GM12878 (cell line): ENCODE measurements around the gene HTR3C. TPM values are rescaled to one million over a fixed set of nuclear protein-coding genes. Genes with fewer than 3 reads are reported as not detected.

Experiments
- ATAC-seq: fragments of 200-7000 bp; cut with Tn5 transposase; 3 replicates; pipeline ENCODE4 v1.9.1; 2020; ENCODE audit warnings: mild to moderate bottlenecking, moderate library complexity
- BruUV-seq: library from RNA; stranded (reverse); fragments of 400-500 nt; replicated peaks from 2 replicates; lab custom pipeline; 2021; lab: Mats Ljungman, UMichigan
- CTCF ChIA-PET: fragments of 300-600 bp; sonication (Branson Sonifier 250); formaldehyde crosslinking; extraction: SDS; loops from one replicate; lab custom pipeline; 2021; ENCODE audit warnings: inconsistent platforms; lab: Yijun Ruan, JAX
- POLR2A ChIA-PET: fragments of 350-600 bp; formaldehyde crosslinking; extraction: SDS; loops from one replicate; lab custom pipeline; 2021; ENCODE audit warnings: inconsistent platforms; lab: Charles Lee
- RAD21 ChIA-PET: fragments of 300-600 bp; sonication (Branson Sonifier 250); formaldehyde crosslinking; loops from one replicate; lab custom pipeline; 2023; ENCODE audit warnings: antibody characterized with exemption; ENCODE audit not compliant: unreplicated experiment; lab: Charles Lee
- SMC1A ChIA-PET: fragments of 300-600 bp; sonication (Branson Sonifier 250); formaldehyde crosslinking; loops from one replicate; lab custom pipeline; 2023; ENCODE audit not compliant: unreplicated experiment, uncharacterized antibody; lab: Charles Lee
- DNase-seq: peaks from one replicate; pipeline ENCODE4 v3.0.0-alpha.2; 2011; ENCODE audit warnings: low read depth, low spot score
- FAIRE-seq: peaks from 3 replicates; lab custom pipeline; 2011; peaks lifted over from hg19 to GRCh38; lab: Jason Lieb, UNC
- H2AFZ ChIP-seq: 2 replicates; pipeline ENCODE4 v1.6.0; 2011; ENCODE audit warnings: low read depth, low read length, control low read depth; ENCODE audit not compliant: control insufficient read depth
- H3K27ac ChIP-seq: 2 replicates; pipeline ENCODE4 v1.5.1; 2011; ENCODE audit warnings: control low read depth; ENCODE audit not compliant: control insufficient read depth, insufficient read depth
- H3K27me3 ChIP-seq, 2 experiments: replicated peaks in 1 of 2; 2 replicates each; pipeline versions ENCODE4 v1.6.0 to v1.6.1; 2011; ENCODE audit warnings: low read length in 1 of 2; ENCODE audit not compliant: control insufficient read depth in 2 of 2, insufficient read depth in 2 of 2
- H3K36me3 ChIP-seq, 2 experiments: 2 replicates each; pipeline ENCODE4 v1.5.1; 2011; ENCODE audit warnings: low read length in 1 of 2; ENCODE audit not compliant: control insufficient read depth in 2 of 2, insufficient read depth in 2 of 2
- H3K4me1 ChIP-seq: 2 replicates; pipeline ENCODE4 v1.6.1; 2011; ENCODE audit warnings: mild to moderate bottlenecking, low read length, moderate library complexity, mixed read lengths; ENCODE audit not compliant: control insufficient read depth, insufficient read depth
- H3K4me2 ChIP-seq: 2 replicates; pipeline ENCODE4 v1.6.0; 2011; ENCODE audit warnings: control low read depth; ENCODE audit not compliant: control insufficient read depth, insufficient read depth
- H3K4me3 ChIP-seq: fragments of 200-600 bp; sonication (generic); 2 replicates; pipeline ENCODE4 v1.5.1; 2016
- H3K79me2 ChIP-seq: 2 replicates; pipeline ENCODE4 v1.6.0; 2011; ENCODE audit warnings: low read length; ENCODE audit not compliant: control insufficient read depth, insufficient read depth
- H3K9ac ChIP-seq: 2 replicates; pipeline ENCODE4 v1.8.0; 2011; ENCODE audit warnings: low read length, control low read depth, mixed read lengths; ENCODE audit not compliant: control insufficient read depth, insufficient read depth
- H3K9me3 ChIP-seq: replicated peaks from 3 replicates; pipeline ENCODE4 v1.5.1; 2011; ENCODE audit warnings: mild to moderate bottlenecking, low read length; ENCODE audit not compliant: control insufficient read depth, insufficient read depth
- H4K20me1 ChIP-seq: 2 replicates; pipeline ENCODE4 v1.6.0; 2011; ENCODE audit not compliant: control insufficient read depth, insufficient read depth
- ATF7 ChIP-seq: fragments of 450-650 bp; IDR thresholded peaks from 2 replicates; pipeline ENCODE4 v1.6.1; 2016; ENCODE audit warnings: low read depth, mild to moderate bottlenecking
- CREB1 ChIP-seq: IDR thresholded peaks from 2 replicates; pipeline ENCODE4 v1.6.1; 2012; ENCODE audit warnings: low read depth, mild to moderate bottlenecking, inconsistent platforms
- CREM ChIP-seq: IDR thresholded peaks from 2 replicates; pipeline ENCODE4 v1.6.1; 2014; ENCODE audit warnings: antibody characterized with exemption, low read depth
- EP300 ChIP-seq, 2 experiments: fragments of 150-350 bp in 1 of 2; IDR thresholded peaks; 2 replicates each; pipeline ENCODE4 v1.6.1; 2011 to 2012; ENCODE audit warnings: low read depth in 2 of 2, low read length in 2 of 2, borderline replicate concordance in 1 of 2, improper control_type of control experiment in 1 of 2, inconsistent platforms in 1 of 2; ENCODE audit not compliant: control insufficient read depth in 1 of 2
- KDM1A ChIP-seq: fragments of 200-600 bp; sonication (generic); IDR thresholded peaks from 2 replicates; pipeline ENCODE4 v1.6.1; 2016; ENCODE audit warnings: borderline replicate concordance
- NFYB ChIP-seq: IDR thresholded peaks from 2 replicates; pipeline ENCODE4 v1.6.1; 2011; ENCODE audit warnings: low read depth, mild to moderate bottlenecking, low read length, improper control_type of control experiment, moderate library complexity; ENCODE audit not compliant: insufficient read depth
- PAX8 ChIP-seq: fragments of 450-650 bp; IDR thresholded peaks from 2 replicates; pipeline ENCODE4 v1.6.1; 2017; ENCODE audit warnings: mild to moderate bottlenecking, moderate library complexity
- PML ChIP-seq: IDR thresholded peaks from 2 replicates; pipeline ENCODE4 v1.6.1; 2012; ENCODE audit warnings: low read length, inconsistent platforms
- POLR2AphosphoS5 ChIP-seq: IDR thresholded peaks from 2 replicates; pipeline ENCODE4 v1.6.1; 2011; ENCODE audit warnings: mild to moderate bottlenecking, low read length, inconsistent platforms
- SIN3A ChIP-seq: IDR thresholded peaks from 2 replicates; pipeline ENCODE4 v1.6.1; 2012; ENCODE audit warnings: low read depth, low read length, improper control_type of control experiment
- SREBF2 ChIP-seq: IDR thresholded peaks from 2 replicates; pipeline ENCODE4 v1.6.1; 2012; ENCODE audit warnings: mild to moderate bottlenecking, low read length
- TARDBP ChIP-seq: IDR thresholded peaks from 2 replicates; pipeline ENCODE4 v1.6.1; 2016; ENCODE audit warnings: borderline replicate concordance
- TCF3 ChIP-seq: IDR thresholded peaks from 2 replicates; pipeline ENCODE4 v1.6.1; 2012; ENCODE audit warnings: low read depth, mild to moderate bottlenecking, low read length, borderline replicate concordance; ENCODE audit not compliant: insufficient read depth
- WRNIP1 ChIP-seq: IDR thresholded peaks from 2 replicates; pipeline ENCODE4 v1.6.1; 2011; ENCODE audit warnings: low read depth, low read length, improper control_type of control experiment, borderline replicate concordance
- WGBS: methylation state at CpG from one replicate; pipeline ENCODE4 v1.1.6; 2016; ENCODE audit warnings: low lambda C conversion rate; ENCODE audit not compliant: insufficient replicate concordance, insufficient coverage; ENCODE audit errors: missing lambda C conversion rate; 5-methylcytosine and 5-hydroxymethylcytosine counted together
- in situ Hi-C: fragments of 300-500 bp; cut with MboI; formaldehyde crosslinking; loops from 9 replicates; pipeline ENCODE4 v1.14.3; 2018; ENCODE audit warnings: mixed read lengths
- intact Hi-C: fragments of 100-400 bp; cut with micrococcal nuclease; formaldehyde crosslinking; loops from one replicate; pipeline ENCODE4 v1.14.2; 2022; ENCODE audit not compliant: unreplicated experiment
- polyA plus RNA-seq, 11 experiments: library from polyadenylated mRNA; depleted of rRNA in 4 of 11; unstranded in 6 of 11; stranded (reverse) in 5 of 11; fragments of >200 nt; fragmentation: Nextera tagmentation in 4 of 11; fragmentation: Illumina TruSeq in 1 of 11; extraction: Ambion mirVana in 4 of 11; extraction: Trizol in 1 of 11; gene quantifications; 1 replicate in 1 of 11; 2 replicates in 10 of 11; pipeline versions ENCODE4 v1.2.1 to v1.2.3, GENCODE V29; 2011 to 2016; ENCODE audit warnings: inconsistent platforms in 2 of 11, missing spikeins in 2 of 11, low read depth in 1 of 11
- total RNA-seq, 4 experiments: library from RNA; depleted of rRNA in 3 of 4; stranded (reverse); fragments of >200 nt in 3 of 4; fragmentation: Illumina TruSeq in 1 of 4; extraction: Trizol in 1 of 4; gene quantifications; 2 replicates each; pipeline versions ENCODE4 v1.2.1 to v1.2.3, GENCODE V29; 2013 to 2021
- TF ChIP-seq, protein P1 (sequence below): fragments of 450-650 bp; IDR thresholded peaks from 2 replicates; pipeline ENCODE4 v1.6.1; 2017; ENCODE audit warnings: mild to moderate bottlenecking, moderate library complexity

The HTR3C gene
- total and polyA plus RNA-seq, 10 of the 15 experiments (the other 5 are each of a cell fraction or from before 2014, with no cell fraction given): not detected

DNA sequence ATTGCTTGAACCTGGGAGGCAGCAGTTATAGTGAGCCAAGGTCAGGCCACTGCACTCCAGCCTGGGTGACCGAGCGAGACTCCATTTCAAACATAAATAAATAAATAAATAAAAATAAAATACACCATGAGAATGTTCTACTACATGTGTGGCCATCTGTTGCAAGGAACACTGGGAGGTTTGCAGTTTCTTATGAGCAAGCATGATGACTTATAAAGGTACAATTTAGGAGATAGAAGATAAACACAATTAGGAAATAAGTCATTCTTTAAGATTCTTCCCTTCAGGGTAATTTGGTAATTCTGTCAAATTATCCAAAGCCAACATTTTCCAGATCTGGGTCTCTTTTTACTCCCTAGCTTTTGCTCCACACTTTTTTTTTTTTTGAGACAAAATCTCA lies 13.4 kb downstream of the HTR3C start:
- Histone ChIP-seq H2AFZ (no peak overlapping the region), H3K27ac (no peak overlapping the region), H3K4me2 (no peak overlapping the region), H3K9me3 (no peaks in the 10 kb centered on the region; the same call in 2 of the 3 replicates), H4K20me1 (no peaks in the 10 kb centered on the region), H3K27me3 (no peaks in the 10 kb centered on the region), H3K79me2 (no peaks in the 10 kb centered on the region), H3K4me3 (no peak overlapping the region), H3K4me1 (no peaks in the 10 kb centered on the region), H3K9ac (no peak overlapping the region), H3K36me3 (no peaks in the 10 kb centered on the region)
- CTCF ChIA-PET: no interaction called here
- intact Hi-C loops (no loop called here), in situ Hi-C loops (no loop called here)
- SMC1A ChIA-PET: no interaction called here
- BruUV-seq: no TSS peak
- WGBS: 14% methylated on average over 2 of the region's 2 CpGs
- no peak for TF ChIP-seq PML
- ATAC-seq: no peak
- RAD21 ChIA-PET: no interaction called here
- POLR2A ChIA-PET: interaction anchor here (0.5 kb wide), 1 partner anchor 198 kb away, joined by 3 read pairs; no protein-coding TSS in a partner anchor
- no peak for FAIRE-seq
- no peak for DNase-seq

DNA sequence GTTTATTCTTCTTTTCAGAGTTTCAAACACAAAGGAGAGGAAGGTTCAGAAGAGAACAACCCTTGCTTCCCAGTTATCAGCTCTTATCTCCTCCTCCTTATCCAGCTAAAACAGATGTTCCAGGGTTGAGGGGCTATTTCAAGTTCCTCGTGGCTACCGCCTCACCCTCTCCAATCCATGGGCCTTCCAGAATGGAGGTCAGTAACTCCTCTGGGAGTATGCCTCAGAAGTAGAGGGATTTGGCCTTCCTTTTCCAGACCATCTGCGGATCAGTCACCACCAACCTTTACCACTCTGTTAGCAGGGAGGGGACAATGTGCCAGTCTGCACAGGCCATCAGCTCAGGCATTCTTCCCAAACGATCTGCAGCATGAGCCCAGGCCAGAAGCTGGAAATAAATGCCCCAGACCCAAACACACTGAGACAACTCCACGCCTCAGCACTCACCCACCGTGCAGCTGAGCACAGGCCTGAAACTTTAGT lies 14.8 kb downstream of the HTR3C start:
- H3K9ac ChIP-seq: no peak overlapping the region
- FAIRE-seq (no peak), ATAC-seq (no peak), DNase-seq (no peak)
- no peaks in the 10 kb centered on the region for H3K27me3 ChIP-seq
- POLR2A ChIA-PET: no interaction called here
- BruUV-seq: no TSS peak
- no peak overlapping the region for H2AFZ ChIP-seq
- SMC1A ChIA-PET: interaction anchor here (0.7 kb wide), 1 partner anchor 9 kb away, joined by 3 read pairs; no protein-coding TSS in a partner anchor
- intact Hi-C loops (no loop called here), in situ Hi-C loops (no loop called here)
- CTCF ChIA-PET: interaction anchor here (0.6 to 1.4 kb wide), 2 partner anchors 19 to 172 kb away, joined by 3 to 5 read pairs; no protein-coding TSS in a partner anchor
- H4K20me1 ChIP-seq: no peaks in the 10 kb centered on the region
- H3K27ac ChIP-seq: no peak overlapping the region
- H3K4me3 ChIP-seq: no peak overlapping the region
- RAD21 ChIA-PET: no interaction called here
- H3K4me1 ChIP-seq: no peaks in the 10 kb centered on the region
- no peak overlapping the region for H3K4me2 ChIP-seq
- 42% methylated on average over 6 of the region's 6 CpGs for WGBS
- H3K36me3 ChIP-seq: no peaks in the 10 kb centered on the region
- H3K9me3 ChIP-seq: no peaks in the 10 kb centered on the region; the same call in 2 of the 3 replicates
- H3K79me2 ChIP-seq: no peaks in the 10 kb centered on the region
- no peak for TF ChIP-seq TARDBP
- TF ChIP-seq POLR2AphosphoS5: no peak
- no peak for TF ChIP-seq KDM1A
- TF ChIP-seq TCF3: no peak
- no peak for TF ChIP-seq EP300 (IDR thresholded peaks at IDR 0.05; ENCODE audit: borderline replicate concordance in 1 of 2, control insufficient read depth in 1 of 2, low read depth in 2 of 2, low read length in 2 of 2)
- no peak for TF ChIP-seq SREBF2
- no peak for TF ChIP-seq CREM
- TF ChIP-seq ATF7: no peak
- no peak for TF ChIP-seq NFYB
- TF ChIP-seq PAX8: no peak
- TF ChIP-seq, protein P1, sequence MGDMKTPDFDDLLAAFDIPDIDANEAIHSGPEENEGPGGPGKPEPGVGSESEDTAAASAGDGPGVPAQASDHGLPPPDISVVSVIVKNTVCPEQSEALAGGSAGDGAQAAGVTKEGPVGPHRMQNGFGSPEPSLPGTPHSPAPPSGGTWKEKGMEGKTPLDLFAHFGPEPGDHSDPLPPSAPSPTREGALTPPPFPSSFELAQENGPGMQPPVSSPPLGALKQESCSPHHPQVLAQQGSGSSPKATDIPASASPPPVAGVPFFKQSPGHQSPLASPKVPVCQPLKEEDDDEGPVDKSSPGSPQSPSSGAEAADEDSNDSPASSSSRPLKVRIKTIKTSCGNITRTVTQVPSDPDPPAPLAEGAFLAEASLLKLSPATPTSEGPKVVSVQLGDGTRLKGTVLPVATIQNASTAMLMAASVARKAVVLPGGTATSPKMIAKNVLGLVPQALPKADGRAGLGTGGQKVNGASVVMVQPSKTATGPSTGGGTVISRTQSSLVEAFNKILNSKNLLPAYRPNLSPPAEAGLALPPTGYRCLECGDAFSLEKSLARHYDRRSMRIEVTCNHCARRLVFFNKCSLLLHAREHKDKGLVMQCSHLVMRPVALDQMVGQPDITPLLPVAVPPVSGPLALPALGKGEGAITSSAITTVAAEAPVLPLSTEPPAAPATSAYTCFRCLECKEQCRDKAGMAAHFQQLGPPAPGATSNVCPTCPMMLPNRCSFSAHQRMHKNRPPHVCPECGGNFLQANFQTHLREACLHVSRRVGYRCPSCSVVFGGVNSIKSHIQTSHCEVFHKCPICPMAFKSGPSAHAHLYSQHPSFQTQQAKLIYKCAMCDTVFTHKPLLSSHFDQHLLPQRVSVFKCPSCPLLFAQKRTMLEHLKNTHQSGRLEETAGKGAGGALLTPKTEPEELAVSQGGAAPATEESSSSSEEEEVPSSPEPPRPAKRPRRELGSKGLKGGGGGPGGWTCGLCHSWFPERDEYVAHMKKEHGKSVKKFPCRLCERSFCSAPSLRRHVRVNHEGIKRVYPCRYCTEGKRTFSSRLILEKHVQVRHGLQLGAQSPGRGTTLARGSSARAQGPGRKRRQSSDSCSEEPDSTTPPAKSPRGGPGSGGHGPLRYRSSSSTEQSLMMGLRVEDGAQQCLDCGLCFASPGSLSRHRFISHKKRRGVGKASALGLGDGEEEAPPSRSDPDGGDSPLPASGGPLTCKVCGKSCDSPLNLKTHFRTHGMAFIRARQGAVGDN: no peak
- TF ChIP-seq CREB1: no peak
- no peak for TF ChIP-seq WRNIP1
- no peak for TF ChIP-seq SIN3A
